OCI-LY7 (cell line): ENCODE data around the gene ZIC2.

ENCODE experiments used
- CTCF ChIP-seq: fragments of 200-600 bp; sonication (generic); conservative IDR thresholded peaks from 2 replicates; pipeline ENCODE4 v1.5.1; 2014; ENCODE audit warnings: mild to moderate bottlenecking, antibody characterized with exemption, low read length, moderate library complexity, mixed read lengths
- EZH2phosphoT487 ChIP-seq: fragments of 200-600 bp; sonication (generic); IDR thresholded peaks from 2 replicates; pipeline ENCODE4 v1.6.1; 2018; ENCODE audit warnings: low read depth, borderline replicate concordance, mild to moderate bottlenecking, mixed run types, antibody characterized with exemption, low read length, moderate library complexity, mixed read lengths

- no peak for TF ChIP-seq CTCF
- no peak for TF ChIP-seq EZH2phosphoT487
These were observed 41.2 kb downstream of the ZIC2 start for GRCh38 chr13:100022798-100023197.
